Fibroblast of skin of abdomen (primary cell): ENCODE data around the gene CCDC85C.

Experiments used
- DNase-seq: peaks from one replicate; pipeline ENCODE4 v3.0.0-alpha.2; 2013

CCDC85C gene

GRCh38 chr14:99507860-99508640 is 96.0 kb downstream of the CCDC85C start:
- no peak for DNase-seq

GRCh38 chr14:99506276-99506675 is 97.7 kb downstream of the CCDC85C start:
- DNase-seq = no peak

- DNase-seq = no peak
Measured at GRCh38 chr14:99505089-99505488, 98.9 kb downstream of the CCDC85C start.

- DNase-seq = no peak
Measured at GRCh38 chr14:99503848-99504453, 100.1 kb downstream of the CCDC85C start.

GRCh38 chr14:99502989-99503421 is 101.0 kb downstream of the CCDC85C start:
- no peak for DNase-seq

- DNase-seq = no peak
Measured at GRCh38 chr14:99497894-99498293, 106.1 kb downstream of the CCDC85C start.

- DNase-seq = no peak
Measured at GRCh38 chr14:99497341-99497740, 106.7 kb downstream of the CCDC85C start.

GRCh38 chr14:99484106-99484505 is 119.9 kb downstream of the CCDC85C start:
- no peak for DNase-seq

GRCh38 chr14:99481745-99482099 is 122.3 kb downstream of the CCDC85C start:
- DNase-seq = peak; percentile 13

- DNase-seq = peak; percentile 100
Measured at GRCh38 chr14:99480917-99481744, 122.9 kb downstream of the CCDC85C start, which contains the start of gene CCNK. Gene CCNK (plus strand): TSS chr14:99481409. CDS start chr14:99492678, 11,269 bp downstream.

- DNase-seq = peak; percentile 47
Measured at GRCh38 chr14:99479906-99480869, 123.8 kb downstream of the CCDC85C start, which contains the start of gene SETD3. Gene SETD3 (minus strand): TSS chr14:99480859. CDS start chr14:99465805, 15,054 bp downstream.

- DNase-seq = no peak
Measured at GRCh38 chr14:99479160-99479905, 124.7 kb downstream of the CCDC85C start.

GRCh38 chr14:99478128-99478527 is 125.9 kb downstream of the CCDC85C start:
- no peak for DNase-seq

- DNase-seq = no peak
Measured at GRCh38 chr14:99476864-99477263, 127.1 kb downstream of the CCDC85C start.

- peak; percentile 9 for DNase-seq
Measured at GRCh38 chr14:99475660-99476059, 128.3 kb downstream of the CCDC85C start.

- DNase-seq = no peak
Measured at GRCh38 chr14:99475179-99475578, 128.8 kb downstream of the CCDC85C start.

- no peak for DNase-seq
Measured at GRCh38 chr14:99473458-99473857, 130.5 kb downstream of the CCDC85C start.

- DNase-seq = peak; percentile 15
Measured at GRCh38 chr14:99472937-99473336, 131.1 kb downstream of the CCDC85C start.

- DNase-seq = no peak
Measured at GRCh38 chr14:99471731-99472130, 132.3 kb downstream of the CCDC85C start.

- no peak for DNase-seq
Measured at GRCh38 chr14:99468836-99469592, 135.0 kb downstream of the CCDC85C start.
